K562 (cell line): ENCODE data around the gene C11orf86.

Experiments used
- CTCF ChIP-seq, 3 experiments: IDR thresholded peaks in 2 of 3; conservative IDR thresholded peaks in 1 of 3; 2 replicates each; pipeline ENCODE4 v1.5.1; 2011 to 2012; ENCODE audit warnings: low read length in 3 of 3, mild to moderate bottlenecking in 3 of 3, control low read depth in 2 of 3, improper control_type of control experiment in 1 of 3, inconsistent platforms in 1 of 3, low read depth in 1 of 3, mixed read lengths in 1 of 3, moderate library complexity in 1 of 3; ENCODE audit not compliant: insufficient read depth in 2 of 3
- ELF1 ChIP-seq: fragments of 200-800 bp; sonication (Bioruptor generic); IDR thresholded peaks from 2 replicates; pipeline ENCODE4 v1.6.1; 2016; ENCODE audit warnings: missing genetic modification characterization, missing compliant biosample characterization
- FOXO4 ChIP-seq: fragments of 450-650 bp; formaldehyde crosslinking; IDR thresholded peaks from 2 replicates; pipeline ENCODE4 v1.4.0; 2020; ENCODE audit warnings: mild to moderate bottlenecking, moderate library complexity
- NELFE ChIP-seq: IDR thresholded peaks from 2 replicates; pipeline ENCODE4 v1.6.1; 2011; ENCODE audit warnings: mild to moderate bottlenecking; ENCODE audit not compliant: insufficient read depth, insufficient read length
- POLR3G ChIP-seq: IDR thresholded peaks from 2 replicates; pipeline ENCODE4 v1.6.1; 2011; ENCODE audit not compliant: insufficient read length, insufficient replicate concordance; ENCODE audit errors: extremely low read depth
- POU5F1 ChIP-seq: fragments of 150-350 bp; IDR thresholded peaks from 2 replicates; pipeline ENCODE4 v1.6.1; 2014; ENCODE audit warnings: borderline replicate concordance, low read length, low read depth, mild to moderate bottlenecking; ENCODE audit not compliant: partially characterized antibody
- REST ChIP-seq, 2 experiments: fragments of 450-650 bp; formaldehyde crosslinking in 1 of 2; IDR thresholded peaks; 2 replicates each; pipeline versions ENCODE4 v1.4.0 to v1.6.1; 2014 to 2020; ENCODE audit warnings: mild to moderate bottlenecking in 2 of 2, borderline replicate concordance in 1 of 2, low read depth in 1 of 2
- TFAP4 ChIP-seq: sonication (generic); formaldehyde crosslinking; IDR thresholded peaks from 2 replicates; pipeline ENCODE4 v1.8.0; 2022; ENCODE audit warnings: missing genetic modification reagents, mild to moderate bottlenecking, moderate library complexity, borderline replicate concordance
- ZFP36 ChIP-seq: fragments of 150-350 bp; IDR thresholded peaks from 2 replicates; pipeline ENCODE4 v1.6.1; 2018; ENCODE audit warnings: low read length, low read depth; ENCODE audit not compliant: partially characterized antibody

GRCh38 chr11:67002297-67002913, 27.3 kb downstream of the C11orf86 start:
- no peak for TF ChIP-seq CTCF (IDR thresholded peaks at IDR 0.05 in 2 of 3, conservative IDR thresholded peaks at IDR 0.05 in 1 of 3; ENCODE audit: insufficient read depth in 2 of 3, low read depth in 1 of 3, low read length in 3 of 3)
- TF ChIP-seq POLR3G = no peak
- no peak for TF ChIP-seq POU5F1
- TF ChIP-seq ZFP36 = no peak
- no peak for TF ChIP-seq ELF1
- no peak for TF ChIP-seq FOXO4 (CRISPR knock-in tag)
- no peak for TF ChIP-seq REST (IDR thresholded peaks at IDR 0.05; ENCODE audit: borderline replicate concordance)
- TF ChIP-seq REST (CRISPR knock-in tag; IDR thresholded peaks at IDR 0.05; ENCODE audit: low read depth) = no peak
- TF ChIP-seq NELFE = no peak
- no peak for TF ChIP-seq TFAP4 (CRISPR knock-in tag)
